HG03103 (cell line): Measurements from ENCODE around the gene UTS2B.
"Not testable (repeated sequence)": the region's sequence is repeated elsewhere in the genome, so short reads cannot be mapped to it uniquely, and the experiment has no call there.

Experiments used
- ATAC-seq: cut with Tn5 transposase; IDR thresholded peaks from one replicate; pipeline ENCODE4 v1.9.1; 2021; ENCODE audit warnings: low read depth; ENCODE audit not compliant: unreplicated experiment

The UTS2B gene

DNA sequence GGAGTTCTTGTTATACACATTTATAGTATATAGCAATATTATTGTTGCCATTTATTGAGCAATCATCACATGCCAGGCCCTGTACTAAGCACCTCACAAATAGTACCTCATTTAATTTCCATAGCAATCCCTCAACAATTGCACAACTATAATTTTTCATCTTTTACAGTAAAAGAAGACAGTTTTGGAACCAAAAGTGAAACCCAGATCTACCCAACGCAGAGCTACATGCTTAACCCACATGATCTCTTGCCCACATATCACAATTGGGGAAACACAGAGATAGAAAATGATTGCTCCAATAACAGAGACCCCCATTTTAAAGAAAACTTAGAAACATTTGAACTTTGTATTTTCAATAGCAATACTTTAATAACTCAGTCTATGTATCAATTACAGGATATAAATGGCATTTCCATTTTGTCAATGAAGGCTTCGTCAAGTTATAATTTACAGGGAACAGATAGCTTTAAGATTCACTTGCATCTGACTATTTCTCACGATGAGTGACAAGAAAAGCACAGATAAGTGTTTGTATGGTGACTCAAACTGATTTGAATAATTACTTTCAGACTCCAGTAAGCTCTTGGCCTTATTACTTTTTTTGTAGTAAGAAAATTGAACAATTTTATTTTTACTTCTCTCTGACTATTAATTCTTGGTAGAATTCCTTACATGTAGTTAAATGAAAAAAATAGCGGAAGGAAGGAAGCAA is 39.9 kb downstream of the UTS2B start:
- ATAC-seq: peak; percentile 65

DNA sequence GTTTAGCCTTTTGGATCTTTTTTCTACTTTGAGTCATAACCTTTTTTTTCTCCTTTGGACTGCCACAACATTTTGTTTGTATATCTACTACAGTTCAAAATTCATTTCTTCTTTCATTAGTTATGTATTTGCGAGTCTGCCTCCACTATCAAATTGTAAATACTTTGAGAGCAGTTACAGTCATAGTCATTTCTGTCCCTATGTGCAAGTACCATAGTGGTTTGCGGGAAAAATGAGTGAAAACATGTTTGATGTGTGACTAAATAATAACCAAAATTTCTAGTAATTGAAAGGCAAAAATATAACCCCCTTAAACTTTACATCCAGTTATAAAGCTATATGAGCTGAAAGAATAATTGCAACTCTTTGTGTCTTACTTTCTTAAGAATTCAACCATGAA is 46.9 kb downstream of the UTS2B start:
- ATAC-seq: no peak

DNA sequence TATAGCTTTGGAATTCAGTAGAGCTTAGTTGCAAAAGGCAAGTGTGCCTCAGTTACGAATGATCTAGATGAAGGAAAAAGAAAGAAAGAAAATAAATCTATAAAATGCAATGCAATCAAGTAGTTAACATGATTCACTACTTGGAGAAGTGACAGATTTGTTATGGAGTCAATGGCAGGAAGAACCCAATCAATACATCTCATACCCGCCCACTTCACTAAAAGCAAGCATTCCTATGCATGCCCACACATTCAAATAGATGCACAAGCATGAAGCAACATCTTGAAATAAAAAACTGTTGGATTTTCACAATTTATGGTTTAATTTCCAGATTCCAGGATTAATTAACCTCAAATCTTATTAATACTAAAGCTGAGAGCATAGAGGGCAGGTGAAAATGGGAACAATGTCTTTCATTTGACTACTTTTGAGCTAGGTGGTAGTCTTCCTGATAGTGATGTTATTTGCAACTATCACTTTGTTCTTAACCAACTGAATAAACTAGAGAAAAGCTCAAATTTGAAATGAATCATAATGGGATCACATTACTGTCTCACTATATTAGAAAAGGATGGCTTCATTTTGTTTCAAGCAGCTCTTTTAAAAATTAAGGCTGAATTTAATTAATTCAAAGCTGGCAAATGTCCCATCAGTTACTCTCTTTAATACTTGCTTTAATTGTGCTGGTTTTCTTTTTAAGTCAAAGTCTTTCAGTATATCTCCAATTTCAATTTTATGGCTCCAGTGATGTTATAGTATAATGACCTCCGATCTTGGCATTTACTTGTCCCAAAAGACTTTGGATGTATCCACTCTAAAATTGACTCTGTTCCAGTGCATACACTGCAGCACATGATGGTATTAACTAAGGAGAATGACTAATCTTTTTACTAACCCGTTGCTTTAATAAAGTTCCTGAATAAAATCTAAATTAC is 47.8 kb downstream of the UTS2B start:
- no peak for ATAC-seq

DNA sequence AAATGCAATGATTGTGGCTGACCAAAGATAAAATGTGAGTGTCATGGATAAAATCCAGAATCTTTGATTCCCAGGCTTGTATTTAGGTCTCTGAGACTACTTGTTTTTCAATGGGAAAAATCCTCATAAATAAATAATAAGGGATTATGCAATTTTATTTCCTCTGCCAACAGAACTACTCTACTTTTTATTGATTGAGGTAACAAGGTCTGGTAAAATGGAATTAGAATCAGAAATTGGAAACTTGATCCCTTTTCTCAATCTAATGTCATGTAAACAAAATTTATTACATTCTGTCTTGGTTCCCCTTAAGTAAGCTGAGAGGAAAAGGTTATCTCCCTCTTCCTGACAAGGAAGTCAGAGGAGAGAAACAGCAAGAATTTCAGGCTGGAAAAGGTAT is 49.4 kb downstream of the UTS2B start:
- ATAC-seq: no peak

DNA sequence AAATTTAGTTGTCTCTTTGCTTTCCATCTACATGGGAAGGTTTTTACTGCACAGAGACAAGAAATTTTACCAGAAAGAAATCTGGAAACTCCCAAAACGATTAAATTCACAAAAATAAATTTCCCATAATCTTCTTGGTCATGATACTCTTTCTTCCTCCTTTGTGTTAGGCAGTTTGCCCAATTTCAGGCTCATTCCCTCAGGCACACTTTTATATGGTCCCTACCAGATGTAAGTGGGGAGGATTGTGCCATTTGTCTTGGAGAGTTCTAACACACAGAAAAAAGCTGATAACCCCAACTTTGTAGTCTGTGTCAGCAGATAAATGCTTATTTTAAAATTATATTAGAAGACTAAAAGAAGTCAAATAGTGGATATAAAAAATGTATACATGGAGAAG is 50.2 kb downstream of the UTS2B start:
- ATAC-seq: no peak

DNA sequence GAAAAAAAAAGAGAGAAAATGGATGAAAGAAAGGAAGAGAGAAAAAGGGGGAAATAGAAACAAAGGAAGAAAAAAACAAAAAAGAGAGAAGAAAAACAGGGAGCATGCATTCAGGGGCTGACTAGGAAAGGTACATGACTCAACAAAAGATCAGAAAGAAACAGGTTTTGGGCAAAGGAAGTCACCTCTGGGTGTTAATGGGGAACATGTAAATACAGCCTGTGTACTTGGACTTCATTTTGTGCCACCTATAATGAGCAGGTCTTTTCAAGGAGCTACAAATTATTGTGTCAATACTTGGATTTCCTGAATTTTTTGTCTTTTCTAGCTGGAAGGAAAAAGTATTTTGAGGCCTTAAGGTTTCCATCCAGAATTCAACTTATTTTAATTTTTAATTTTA is 54.6 kb downstream of the UTS2B start:
- ATAC-seq: no peak

DNA sequence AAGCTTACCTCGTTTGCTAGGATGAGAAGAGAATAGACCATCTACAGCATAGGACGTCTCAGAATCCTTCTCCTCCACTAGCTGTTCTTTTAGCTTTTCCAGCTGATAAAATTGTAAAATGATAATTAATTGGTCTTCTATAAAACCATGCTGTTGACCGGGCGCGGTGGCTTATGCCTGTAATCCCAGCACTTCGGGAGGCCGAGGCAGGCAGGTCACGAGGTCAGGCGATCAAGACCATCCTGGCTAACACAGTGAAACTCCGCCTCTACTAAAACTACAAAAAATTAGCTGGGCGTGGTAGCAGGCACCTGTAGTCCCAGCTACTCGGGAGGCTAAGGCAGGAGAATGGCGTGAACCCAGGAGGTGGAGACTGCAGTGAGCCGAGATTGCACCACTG is 55.1 kb downstream of the UTS2B start:
- not testable (repeated sequence) for ATAC-seq

DNA sequence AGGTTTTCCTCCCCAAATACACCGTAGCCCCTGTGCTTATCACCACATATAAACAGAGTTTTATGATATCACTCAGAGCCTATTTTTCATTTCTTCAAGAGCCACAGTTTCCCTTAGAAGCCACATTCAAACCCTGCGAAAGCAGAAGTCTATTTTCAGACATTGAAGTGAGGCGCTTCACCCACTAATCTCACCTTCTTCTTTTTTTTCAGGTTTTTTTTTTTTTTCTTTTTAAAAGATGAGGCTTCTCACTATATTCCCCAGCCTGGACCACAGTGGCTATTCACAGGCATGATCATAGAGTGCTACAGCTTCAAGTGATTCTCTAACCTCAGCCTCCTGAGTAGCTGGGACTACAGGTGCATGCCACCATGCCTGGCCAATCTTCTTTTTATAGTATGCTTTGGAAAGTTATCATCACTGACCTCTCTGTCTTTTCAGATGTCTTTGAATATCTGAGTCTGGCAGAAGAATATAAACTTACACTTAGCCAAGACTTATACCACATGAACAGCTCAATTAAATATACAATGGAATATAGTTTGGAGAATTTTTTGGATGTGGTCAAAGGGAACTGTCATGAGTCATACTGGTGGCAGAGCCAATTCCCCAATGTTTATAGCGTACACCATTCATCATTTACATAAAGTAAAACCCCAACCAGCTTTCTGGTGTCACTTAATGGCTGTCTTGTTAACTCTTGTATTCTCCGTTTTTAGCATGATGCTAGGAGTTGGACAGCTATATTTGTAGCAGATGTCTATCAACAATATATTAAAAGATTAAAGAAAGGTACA is 60.8 kb downstream of the UTS2B start:
- ATAC-seq: peak; percentile 74

DNA sequence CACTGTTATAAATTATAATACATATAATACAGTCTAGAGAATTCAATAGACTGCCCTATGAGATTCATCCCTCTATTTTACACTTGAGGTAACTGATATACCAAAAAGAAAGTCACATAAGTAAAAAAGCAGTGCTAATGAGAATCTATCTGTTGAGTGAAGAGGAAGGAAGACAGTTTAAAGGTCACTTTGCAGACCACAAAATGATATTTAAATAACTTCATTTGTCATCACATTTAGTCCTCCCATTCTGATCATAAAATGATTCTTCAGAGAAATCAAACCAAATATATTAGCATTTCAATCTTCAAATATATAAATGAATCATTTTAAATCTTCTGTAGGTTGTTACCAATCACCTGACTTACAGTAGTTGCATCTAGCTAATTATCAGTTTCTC is 61.6 kb downstream of the UTS2B start:
- no peak for ATAC-seq

DNA sequence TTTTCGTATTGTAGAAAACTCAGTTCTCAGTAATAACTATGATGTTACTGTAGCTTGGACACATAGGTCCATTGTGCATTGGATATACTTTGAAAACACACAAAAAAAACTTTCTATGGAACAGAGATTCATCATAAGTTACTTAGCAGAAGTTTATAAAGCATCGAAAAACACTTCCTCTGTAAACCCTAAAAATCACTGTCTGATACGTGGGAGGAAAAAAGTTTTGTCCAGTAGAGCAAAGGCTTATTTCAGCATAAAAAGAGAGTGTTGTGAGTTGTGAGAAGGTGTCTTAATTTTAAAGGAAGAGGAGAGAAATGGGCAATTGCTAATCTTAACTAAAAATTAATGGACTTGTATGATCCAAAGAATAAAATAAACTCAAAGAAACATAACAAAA is 66.5 kb downstream of the UTS2B start:
- ATAC-seq: no peak

DNA sequence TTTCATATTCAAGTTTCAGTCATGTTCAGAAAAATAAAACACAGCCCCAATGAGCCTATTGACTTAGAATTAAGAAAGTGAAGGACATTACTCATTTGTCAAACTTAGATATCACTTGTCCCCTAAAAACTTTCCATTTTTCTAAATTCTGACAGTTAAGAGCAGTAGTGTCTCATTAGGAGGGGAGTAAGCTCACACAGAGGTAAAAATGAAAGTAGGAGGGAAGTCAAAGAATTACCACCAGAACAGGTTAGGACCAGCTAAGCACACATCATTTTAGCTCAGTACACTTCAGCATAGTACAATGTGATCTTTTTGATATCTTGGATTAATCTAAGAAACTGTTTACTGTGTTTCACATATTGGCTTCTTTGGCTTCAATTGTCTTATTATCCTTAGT is 67.0 kb downstream of the UTS2B start:
- peak; percentile 75 for ATAC-seq

DNA sequence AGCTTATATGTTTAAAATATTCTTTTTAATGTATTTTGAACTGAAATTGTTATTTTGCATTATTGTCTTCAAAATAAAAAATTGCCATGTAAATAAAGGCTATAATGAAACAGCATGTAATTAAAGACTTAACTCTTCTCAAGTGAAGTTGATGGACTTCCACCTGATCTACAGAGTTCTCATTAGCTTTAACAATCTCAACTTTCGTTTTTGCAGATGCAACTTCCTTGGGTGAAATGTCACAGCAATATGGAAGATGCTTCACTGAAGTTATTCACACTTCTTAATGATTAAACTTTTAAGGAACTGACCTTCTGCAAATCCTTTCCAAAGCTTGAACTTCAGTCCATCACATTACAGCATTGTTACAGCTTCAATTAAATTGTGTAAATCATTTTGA is 67.7 kb downstream of the UTS2B start:
- ATAC-seq: no peak

DNA sequence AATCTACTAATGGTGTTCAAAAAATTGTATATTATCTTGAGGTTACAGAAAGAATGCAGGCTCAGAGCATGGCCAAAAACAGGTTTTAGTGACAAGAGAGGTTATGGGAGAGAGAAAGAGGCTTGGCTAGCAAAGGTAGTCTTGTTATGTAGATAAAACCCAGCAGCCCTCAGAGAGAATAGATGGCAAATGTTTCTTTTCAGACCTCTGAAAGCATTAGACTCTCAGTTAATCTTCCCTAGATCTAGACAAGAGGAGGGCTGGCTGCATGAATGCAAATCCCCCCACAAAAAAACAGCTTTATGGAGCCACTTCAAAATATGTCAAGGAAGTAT is 69.1 kb downstream of the UTS2B start:
- no peak for ATAC-seq

DNA sequence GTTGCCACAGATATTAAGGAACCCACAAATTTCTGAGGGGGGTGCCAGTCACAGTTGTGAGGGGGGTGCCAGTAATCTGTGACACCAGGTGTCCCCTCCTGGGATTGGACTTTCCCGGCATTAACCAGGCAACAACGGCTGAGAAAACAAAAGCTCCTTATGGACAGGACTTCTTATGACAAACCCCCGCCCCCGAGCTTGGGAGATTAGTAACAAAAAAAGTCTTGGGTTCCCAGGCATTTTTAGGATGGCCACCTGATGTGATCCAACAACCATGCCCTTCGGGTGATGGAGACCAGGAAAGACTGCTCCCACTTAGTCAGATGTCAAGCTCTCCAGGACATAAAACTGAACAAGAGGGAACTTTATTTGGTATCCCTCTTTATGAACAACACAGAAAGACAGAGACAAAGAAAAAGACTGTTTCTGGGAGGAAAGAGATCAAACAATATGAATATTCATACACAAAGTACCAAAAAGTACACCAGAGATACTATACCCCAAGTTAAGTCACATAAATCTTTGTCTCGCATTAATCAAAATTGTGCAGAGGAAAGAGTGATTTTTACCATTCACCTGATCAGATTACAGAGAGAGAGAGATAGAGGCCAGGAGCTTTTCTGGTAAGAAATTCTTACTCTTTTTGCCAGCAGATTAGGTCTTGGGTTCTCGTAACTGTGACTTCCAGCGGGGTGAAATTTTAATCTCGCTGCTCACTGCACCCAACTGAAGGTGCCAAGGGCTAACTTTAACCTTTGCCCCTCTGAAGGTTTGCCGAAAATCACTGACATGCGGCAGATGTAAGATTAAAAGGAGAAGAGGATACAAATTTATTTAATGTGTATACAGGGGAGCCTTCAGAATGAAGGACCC is 69.7 kb downstream of the UTS2B start:
- no peak for ATAC-seq

DNA sequence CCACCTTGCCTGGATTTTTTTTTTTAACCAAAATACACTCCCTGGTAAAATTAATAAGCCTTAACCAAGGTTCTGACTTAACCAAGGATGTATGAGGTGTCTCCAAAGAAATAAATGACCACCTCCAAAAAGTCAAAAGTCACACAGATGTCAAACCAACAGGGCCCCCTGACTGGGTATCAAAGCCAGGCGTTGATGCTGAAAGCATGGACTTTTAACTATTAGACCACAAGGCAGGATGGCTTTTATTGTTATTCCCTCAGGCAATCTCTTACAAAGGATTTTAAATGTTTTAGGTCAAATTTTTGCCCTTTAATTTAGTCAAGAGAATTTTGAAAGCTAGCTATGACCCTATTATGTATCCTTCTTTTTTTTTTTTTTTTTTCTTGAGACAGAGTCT is 70.8 kb downstream of the UTS2B start:
- ATAC-seq: no peak

DNA sequence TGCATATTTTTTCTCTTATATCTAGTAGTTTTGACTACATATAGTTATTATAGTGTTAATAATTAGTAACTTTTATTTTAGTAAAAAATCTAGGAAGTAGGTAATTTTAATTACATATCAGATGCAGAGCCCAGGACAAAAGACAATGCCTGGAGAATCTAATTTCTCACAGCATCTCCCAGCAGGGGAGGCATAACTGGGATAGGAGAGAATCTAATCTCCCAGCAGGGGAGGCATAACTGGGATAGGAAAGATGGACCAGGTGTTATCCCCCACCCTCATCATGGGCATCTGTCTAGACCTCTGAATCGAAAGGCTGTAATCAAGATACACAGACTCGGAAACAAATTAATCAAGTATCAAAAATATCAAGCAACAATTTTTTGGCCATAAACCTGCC is 73.0 kb downstream of the UTS2B start:
- ATAC-seq: no peak

DNA sequence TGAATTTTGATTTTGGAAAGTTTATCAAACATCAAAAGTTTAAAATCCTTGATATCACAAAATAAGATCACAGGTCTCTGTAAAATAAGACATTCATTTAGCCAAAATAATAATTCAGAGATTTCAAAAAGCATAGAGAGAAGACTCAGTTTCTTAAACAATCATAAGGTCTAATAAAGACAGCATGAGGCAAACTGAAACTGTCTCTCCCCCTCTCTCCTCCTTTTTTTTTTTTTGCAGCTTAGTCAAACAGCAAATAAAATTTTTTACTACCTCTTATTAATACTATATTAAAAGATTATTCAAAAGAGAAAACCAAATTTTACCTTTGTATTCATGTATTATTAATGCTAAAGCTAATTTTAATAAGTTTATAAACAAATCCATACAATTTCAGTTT is 73.9 kb downstream of the UTS2B start:
- ATAC-seq: no peak

DNA sequence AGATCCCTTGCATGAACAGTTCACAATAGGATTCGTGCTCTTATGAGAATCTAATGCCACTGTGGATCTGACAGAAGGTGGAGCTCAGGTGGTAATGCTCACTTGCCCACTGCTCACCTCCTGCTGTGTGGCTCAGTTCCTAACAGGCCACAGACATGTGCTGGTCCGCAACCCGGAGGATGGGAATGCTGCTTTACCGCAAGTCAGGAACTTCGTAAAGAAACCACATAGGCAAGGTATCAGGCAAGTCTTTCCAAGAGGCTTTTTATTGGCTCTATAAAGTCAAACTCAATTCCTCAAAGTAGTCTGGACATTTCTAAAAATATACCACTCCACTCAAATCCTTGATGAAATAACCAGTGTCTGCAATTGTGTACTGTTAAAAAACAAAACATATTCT is 75.2 kb downstream of the UTS2B start:
- no peak for ATAC-seq

DNA sequence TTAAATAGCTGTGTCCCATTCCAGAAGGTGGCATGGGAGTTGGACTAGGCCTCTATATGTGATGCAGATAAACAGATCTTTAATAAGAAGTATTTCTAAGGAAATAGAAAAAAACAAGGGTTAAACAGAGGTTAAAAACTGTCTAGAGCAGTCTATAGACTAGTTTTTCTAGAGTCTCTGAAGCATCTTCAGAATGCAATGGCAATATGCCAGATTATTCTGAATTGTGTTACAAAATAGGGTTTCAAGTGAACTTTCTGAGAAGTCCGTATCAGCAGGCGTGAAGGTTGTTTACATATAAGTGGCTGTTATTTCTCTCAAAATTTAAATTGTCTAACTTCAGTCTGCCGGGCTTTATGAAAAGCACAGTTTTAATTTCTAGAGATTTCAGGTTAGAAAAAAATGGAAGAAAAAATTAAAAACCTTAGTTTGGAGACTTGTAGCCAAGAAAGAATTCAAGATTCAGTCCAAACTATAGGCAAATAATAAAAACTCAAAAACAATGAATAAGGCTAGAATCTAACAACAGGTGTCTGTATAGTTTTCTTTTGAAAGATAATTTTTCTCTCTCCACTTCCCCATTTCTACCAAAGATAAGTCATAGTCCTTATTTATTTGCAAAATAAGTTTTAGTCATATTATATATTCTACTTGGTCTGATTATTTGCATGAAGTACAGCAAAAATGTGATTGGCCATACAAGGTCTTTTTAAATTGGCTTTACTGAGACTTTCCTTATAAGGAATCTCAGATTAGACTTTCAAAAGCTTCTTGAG is 76.0 kb downstream of the UTS2B start:
- no peak for ATAC-seq
